HFF-Myc (cell line): Measurements from ENCODE around the gene EVX2.

Experiments used
- DNase-seq: peaks from one replicate; pipeline ENCODE4 v3.0.0-alpha.2; 2011; ENCODE audit warnings: low read depth; ENCODE audit errors: extremely low read depth
- H3K4me3 ChIP-seq: replicated peaks from 2 replicates; pipeline ENCODE4 v1.5.1; 2011; ENCODE audit warnings: low read depth, mild to moderate bottlenecking, control low read depth, low read length
- TF ChIP-seq, protein P1 (sequence below): IDR thresholded peaks from 2 replicates; pipeline ENCODE4 v1.5.1; 2012; ENCODE audit warnings: mild to moderate bottlenecking, low read depth, low read length, control low read depth; ENCODE audit errors: missing control alignments

Gene EVX2

DNA sequence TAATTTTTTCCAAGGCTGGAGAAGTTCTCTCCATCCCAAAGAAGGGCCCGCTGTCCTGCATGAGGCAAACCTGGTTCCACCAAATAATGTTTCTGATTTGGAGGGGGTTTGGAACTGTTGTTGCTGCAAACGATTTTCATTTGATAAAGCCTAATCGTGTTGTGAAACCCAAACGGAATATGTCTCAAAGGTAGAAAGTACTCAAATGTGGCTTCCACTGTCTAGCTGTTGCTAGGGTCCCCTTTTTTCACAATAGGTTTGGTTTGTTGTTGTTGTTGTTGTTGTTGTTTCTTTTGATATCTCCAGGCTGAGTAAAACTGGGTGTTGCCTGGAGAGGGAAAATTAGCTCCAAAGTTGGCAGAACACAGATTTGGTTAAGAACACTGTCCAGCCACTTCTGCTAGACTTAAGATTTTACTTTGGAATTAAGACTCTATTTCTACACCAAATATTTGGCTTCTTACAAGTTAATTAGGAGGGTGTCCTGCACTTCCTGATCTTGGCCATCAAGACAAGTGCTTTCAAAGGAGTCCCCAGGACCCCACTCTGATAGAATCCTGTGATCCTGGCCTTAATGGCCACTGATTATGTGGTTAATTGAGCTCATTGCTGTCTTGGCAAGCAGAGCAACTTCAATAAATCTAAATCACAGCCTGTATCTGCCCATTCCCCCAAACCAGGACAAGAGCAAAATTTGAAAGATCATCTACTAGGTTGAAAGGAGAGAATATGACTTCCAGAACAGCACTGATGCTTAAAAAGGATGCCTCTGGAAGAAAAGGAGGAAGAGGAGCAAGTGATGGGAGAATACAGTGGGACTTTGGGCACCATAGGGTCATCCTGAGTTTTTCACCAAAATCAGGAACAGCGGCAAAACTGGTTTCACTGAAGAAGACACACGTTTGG lies 5.4 kb upstream of the EVX2 start:
- DNase-seq: no peak
- no peak overlapping the region for H3K4me3 ChIP-seq
- TF ChIP-seq, protein P1, sequence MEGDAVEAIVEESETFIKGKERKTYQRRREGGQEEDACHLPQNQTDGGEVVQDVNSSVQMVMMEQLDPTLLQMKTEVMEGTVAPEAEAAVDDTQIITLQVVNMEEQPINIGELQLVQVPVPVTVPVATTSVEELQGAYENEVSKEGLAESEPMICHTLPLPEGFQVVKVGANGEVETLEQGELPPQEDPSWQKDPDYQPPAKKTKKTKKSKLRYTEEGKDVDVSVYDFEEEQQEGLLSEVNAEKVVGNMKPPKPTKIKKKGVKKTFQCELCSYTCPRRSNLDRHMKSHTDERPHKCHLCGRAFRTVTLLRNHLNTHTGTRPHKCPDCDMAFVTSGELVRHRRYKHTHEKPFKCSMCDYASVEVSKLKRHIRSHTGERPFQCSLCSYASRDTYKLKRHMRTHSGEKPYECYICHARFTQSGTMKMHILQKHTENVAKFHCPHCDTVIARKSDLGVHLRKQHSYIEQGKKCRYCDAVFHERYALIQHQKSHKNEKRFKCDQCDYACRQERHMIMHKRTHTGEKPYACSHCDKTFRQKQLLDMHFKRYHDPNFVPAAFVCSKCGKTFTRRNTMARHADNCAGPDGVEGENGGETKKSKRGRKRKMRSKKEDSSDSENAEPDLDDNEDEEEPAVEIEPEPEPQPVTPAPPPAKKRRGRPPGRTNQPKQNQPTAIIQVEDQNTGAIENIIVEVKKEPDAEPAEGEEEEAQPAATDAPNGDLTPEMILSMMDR: no peak

GRCh38 chr2:176088048-176088936 lies 4.5 kb upstream of the EVX2 start:
- H3K4me3 ChIP-seq: peak overlapping the region; percentile 20; the same call in 1 of the 2 replicates
- no peak for DNase-seq
- TF ChIP-seq, protein P1: peak; percentile 68

DNA sequence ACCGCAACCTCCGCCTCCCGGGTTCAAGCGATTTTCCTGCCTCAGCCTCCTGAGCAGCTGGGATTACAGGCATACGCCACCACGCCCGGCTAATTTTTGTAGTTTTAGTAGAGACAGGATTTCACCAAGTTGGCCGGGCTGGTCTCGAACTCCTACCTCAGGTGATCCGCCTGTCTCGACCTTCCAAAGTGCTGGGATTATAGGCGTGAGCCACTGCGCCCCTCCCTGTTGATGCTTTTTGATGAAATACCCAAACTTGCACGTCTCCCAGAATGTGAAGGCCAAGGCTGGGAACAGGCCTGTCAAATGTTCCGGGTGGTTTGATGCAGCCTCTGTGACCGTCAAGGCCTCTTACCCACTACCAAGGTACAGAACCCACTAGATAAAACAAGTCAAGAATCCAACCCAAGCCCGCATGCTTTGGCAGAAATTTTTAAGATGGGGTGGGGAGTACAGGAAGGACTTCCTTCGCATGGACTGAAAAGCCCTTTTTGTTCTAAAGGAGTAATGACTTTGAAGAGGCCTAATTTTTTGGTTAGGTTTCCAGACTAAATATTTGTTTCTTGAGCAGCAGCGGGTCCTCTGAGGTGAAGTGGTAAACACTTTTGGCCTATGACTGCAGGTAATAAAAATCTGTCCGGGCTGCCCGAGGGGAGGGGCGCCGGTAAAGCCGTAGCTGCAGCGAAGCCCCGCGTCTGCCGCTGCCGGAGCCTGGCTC lies 3.7 kb upstream of the EVX2 start:
- peak overlapping the region; percentile 20; the same call in 1 of the 2 replicates for H3K4me3 ChIP-seq
- no peak for DNase-seq
- TF ChIP-seq, protein P1: no peak

DNA sequence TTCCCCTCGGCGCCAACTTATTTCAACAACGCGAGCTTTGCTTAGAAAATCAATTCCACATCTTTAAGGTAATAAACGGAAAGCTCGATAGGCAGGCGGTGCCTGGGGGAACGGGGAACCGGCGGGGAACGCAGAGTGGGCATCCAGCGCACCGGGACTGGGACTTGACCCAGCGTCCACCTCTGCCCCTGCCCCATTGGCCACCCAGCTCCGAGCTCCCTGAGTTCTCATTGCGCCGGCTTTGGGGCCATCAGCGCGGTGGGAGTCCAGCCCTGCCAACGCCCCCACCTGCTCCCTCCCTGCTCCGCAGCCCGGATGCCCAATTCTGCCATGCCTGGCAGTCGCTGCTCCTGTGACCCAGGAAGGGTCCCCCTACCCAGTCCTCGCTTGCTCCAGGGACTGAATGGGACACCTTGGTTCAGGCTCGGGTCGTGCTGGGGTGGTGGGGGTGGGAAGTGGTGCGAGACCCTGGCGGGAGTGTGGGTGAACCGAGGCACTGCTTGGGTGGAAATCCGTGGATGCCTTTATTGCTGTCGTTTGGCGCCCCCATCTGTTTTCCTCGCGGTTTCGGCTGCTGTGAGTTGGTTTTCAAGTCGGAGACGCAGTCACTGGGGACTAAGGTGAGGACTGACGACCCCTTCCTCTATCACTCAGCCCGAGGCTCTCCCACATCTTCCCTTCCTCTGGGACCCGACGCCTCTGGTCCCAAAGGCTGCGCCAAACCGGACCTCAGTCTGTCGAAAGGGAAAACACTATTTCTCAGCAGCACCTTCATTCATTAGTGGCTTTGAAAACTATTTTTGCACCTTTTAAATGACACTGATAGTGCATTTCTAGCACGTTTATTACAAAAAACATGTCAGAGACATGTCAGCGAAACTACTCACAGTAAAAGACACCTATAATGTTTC lies 2.4 kb upstream of the EVX2 start:
- DNase-seq: no peak
- no peak overlapping the region for H3K4me3 ChIP-seq
- TF ChIP-seq, protein P1: peak; percentile 54

GRCh38 chr2:176085120-176085788 lies 1.5 kb upstream of the EVX2 start:
- no peak for DNase-seq
- no peak overlapping the region for H3K4me3 ChIP-seq
- TF ChIP-seq, protein P1: no peak
